Measurements from ENCODE around the gene KIF13A. TPM values are rescaled to one million over a fixed set of nuclear protein-coding genes. Genes with fewer than 3 reads are reported as not detected.

The KIF13A gene
- total and polyA plus RNA-seq, 9 of the 15 experiments (the other 6 are each of a cell fraction or from before 2014, with no cell fraction given), result 3.6 to 44.3 (median 29.7) TPM

DNA sequence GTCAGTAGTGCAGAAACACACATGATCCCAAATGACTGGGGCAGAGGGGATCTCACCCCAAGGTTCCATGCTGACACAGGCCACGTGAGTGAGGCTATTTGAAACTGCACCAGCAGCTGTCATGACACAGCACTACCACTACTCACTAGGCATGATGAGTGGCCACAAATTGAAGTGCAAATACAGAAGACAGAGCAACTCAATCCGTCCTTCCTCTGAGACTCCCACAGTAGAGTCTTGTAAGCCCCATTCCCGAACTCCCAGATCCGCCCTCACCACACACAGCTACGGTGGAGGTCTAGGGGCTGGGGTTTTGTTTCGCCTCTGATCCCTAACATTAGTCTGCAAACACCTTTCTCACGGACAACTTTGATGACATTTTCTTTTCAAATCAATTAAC is 167.4 kb downstream of the KIF13A start (continued):
- TF ChIP-seq, protein P1, sequence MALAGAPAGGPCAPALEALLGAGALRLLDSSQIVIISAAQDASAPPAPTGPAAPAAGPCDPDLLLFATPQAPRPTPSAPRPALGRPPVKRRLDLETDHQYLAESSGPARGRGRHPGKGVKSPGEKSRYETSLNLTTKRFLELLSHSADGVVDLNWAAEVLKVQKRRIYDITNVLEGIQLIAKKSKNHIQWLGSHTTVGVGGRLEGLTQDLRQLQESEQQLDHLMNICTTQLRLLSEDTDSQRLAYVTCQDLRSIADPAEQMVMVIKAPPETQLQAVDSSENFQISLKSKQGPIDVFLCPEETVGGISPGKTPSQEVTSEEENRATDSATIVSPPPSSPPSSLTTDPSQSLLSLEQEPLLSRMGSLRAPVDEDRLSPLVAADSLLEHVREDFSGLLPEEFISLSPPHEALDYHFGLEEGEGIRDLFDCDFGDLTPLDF (CRISPR knock-in tag; IDR thresholded peaks at IDR 0.05), result no peak
- TF ChIP-seq ZC3H8 (IDR thresholded peaks at IDR 0.05) (0 out of 2 replicates have a peak, but pooled peaks have one; percentile 29), EP400 (IDR thresholded peaks at IDR 0.05) (peak; percentile 80), RBBP5 (IDR thresholded peaks at IDR 0.05; ENCODE audit: borderline replicate concordance, insufficient read depth, low read length, poor library complexity, severe bottlenecking) (no peak), TGIF2 (CRISPR knock-in tag; IDR thresholded peaks at IDR 0.05) (no peak; the same call in 1 of the 2 replicates), NFE2 (IDR thresholded peaks at IDR 0.05; ENCODE audit: low read depth) (peak; percentile 99), BHLHE40 (IDR thresholded peaks at IDR 0.05; ENCODE audit: low read length) (peak; percentile 96), ZNF785 (CRISPR knock-in tag; IDR thresholded peaks at IDR 0.05) (no peak), SAP30 (IDR thresholded peaks at IDR 0.05; ENCODE audit: borderline replicate concordance, insufficient read depth, low read depth, low read length, poor library complexity, severe bottlenecking) (peak; percentile 91), STAT5B (CRISPR knock-in tag; IDR thresholded peaks at IDR 0.05) (no peak), NBN (IDR thresholded peaks at IDR 0.05; ENCODE audit: low read depth) (peak; percentile 79), CBX5 (IDR thresholded peaks at IDR 0.05; ENCODE audit: borderline replicate concordance, low read depth) (0 out of 2 replicates have a peak, but pooled peaks have one; percentile 30), SMARCC2 (IDR thresholded peaks at IDR 0.05; ENCODE audit: low read depth) (no peak), MXI1 (IDR thresholded peaks at IDR 0.05; ENCODE audit: low read depth, low read length) (peak; percentile 99), DDX20 (tag; IDR thresholded peaks at IDR 0.05; ENCODE audit: low read depth) (no peak), NRF1 (conservative IDR thresholded peaks at IDR 0.05 in 1 of 2, IDR thresholded peaks at IDR 0.05 in 1 of 2) (peak; percentile 27 to 32; a peak in 2 of 4 replicates), TEAD2 (tag; IDR thresholded peaks at IDR 0.05) (no peak), TAF9B (IDR thresholded peaks at IDR 0.05; ENCODE audit: partially characterized antibody) (peak; percentile 96), NFATC3 (IDR thresholded peaks at IDR 0.05) (no peak), LEF1 (IDR thresholded peaks at IDR 0.05) (peak; percentile 27; the same call in 1 of the 2 replicates), DMBX1 (CRISPR knock-in tag; IDR thresholded peaks at IDR 0.05; ENCODE audit: borderline replicate concordance) (no peak), CREM (IDR thresholded peaks at IDR 0.05; ENCODE audit: low read depth) (peak; percentile 77)
- TF ChIP-seq, protein P2, sequence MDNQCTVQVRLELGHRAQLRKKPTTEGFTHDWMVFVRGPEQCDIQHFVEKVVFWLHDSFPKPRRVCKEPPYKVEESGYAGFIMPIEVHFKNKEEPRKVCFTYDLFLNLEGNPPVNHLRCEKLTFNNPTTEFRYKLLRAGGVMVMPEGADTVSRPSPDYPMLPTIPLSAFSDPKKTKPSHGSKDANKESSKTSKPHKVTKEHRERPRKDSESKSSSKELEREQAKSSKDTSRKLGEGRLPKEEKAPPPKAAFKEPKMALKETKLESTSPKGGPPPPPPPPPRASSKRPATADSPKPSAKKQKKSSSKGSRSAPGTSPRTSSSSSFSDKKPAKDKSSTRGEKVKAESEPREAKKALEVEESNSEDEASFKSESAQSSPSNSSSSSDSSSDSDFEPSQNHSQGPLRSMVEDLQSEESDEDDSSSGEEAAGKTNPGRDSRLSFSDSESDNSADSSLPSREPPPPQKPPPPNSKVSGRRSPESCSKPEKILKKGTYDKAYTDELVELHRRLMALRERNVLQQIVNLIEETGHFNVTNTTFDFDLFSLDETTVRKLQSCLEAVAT (IDR thresholded peaks at IDR 0.05), result peak; percentile 37 to 99; a peak in 2 of 4 replicates
- TF ChIP-seq, protein P3, sequence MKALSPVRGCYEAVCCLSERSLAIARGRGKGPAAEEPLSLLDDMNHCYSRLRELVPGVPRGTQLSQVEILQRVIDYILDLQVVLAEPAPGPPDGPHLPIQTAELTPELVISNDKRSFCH (CRISPR knock-in tag; IDR thresholded peaks at IDR 0.05), result no peak
- TF ChIP-seq, protein P3 (tag; IDR thresholded peaks at IDR 0.05), result 0 out of 2 replicates have a peak, but pooled peaks have one; percentile 63
- TF ChIP-seq, protein P4, sequence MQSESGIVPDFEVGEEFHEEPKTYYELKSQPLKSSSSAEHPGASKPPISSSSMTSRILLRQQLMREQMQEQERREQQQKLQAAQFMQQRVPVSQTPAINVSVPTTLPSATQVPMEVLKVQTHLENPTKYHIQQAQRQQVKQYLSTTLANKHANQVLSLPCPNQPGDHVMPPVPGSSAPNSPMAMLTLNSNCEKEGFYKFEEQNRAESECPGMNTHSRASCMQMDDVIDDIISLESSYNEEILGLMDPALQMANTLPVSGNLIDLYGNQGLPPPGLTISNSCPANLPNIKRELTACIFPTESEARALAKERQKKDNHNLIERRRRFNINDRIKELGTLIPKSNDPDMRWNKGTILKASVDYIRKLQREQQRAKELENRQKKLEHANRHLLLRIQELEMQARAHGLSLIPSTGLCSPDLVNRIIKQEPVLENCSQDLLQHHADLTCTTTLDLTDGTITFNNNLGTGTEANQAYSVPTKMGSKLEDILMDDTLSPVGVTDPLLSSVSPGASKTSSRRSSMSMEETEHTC (IDR thresholded peaks at IDR 0.05), result peak; percentile 77; the same call in 1 of the 2 replicates
